GM19452 (cell line): ENCODE measurements around the gene SNX15.
"Not testable (repeated sequence)": the region's sequence is repeated elsewhere in the genome, so short reads cannot be mapped to it uniquely, and the experiment has no call there.

ENCODE experiments used
- ATAC-seq: cut with Tn5 transposase; IDR thresholded peaks from one replicate; pipeline ENCODE4 v1.9.1; 2021; ENCODE audit not compliant: unreplicated experiment

The SNX15 gene

GRCh38 chr11:65014726-65015227 is 12.5 kb upstream of the SNX15 start:
- ATAC-seq, result no peak

GRCh38 chr11:65016705-65017104 is 10.5 kb upstream of the SNX15 start:
- no peak for ATAC-seq

GRCh38 chr11:65017937-65018336 is 9.3 kb upstream of the SNX15 start:
- no peak for ATAC-seq

GRCh38 chr11:65019824-65020223 is 7.4 kb upstream of the SNX15 start:
- ATAC-seq, result no peak

- ATAC-seq, result no peak
Observed at GRCh38 chr11:65021003-65021402, 6.2 kb upstream of the SNX15 start.

GRCh38 chr11:65021509-65021908 is 5.7 kb upstream of the SNX15 start:
- ATAC-seq, result no peak

GRCh38 chr11:65023502-65023901 is 3.7 kb upstream of the SNX15 start:
- ATAC-seq, result not testable (repeated sequence)

GRCh38 chr11:65026810-65027209 is 429 bp upstream of the SNX15 start:
- ATAC-seq, result no peak

- no peak for ATAC-seq
Observed at GRCh38 chr11:65032216-65032615, 5.0 kb downstream of the SNX15 start.

- ATAC-seq, result no peak
Observed at GRCh38 chr11:65034423-65034822, 7.2 kb downstream of the SNX15 start.

- no peak for ATAC-seq
Observed at GRCh38 chr11:65035579-65035978, 8.3 kb downstream of the SNX15 start.

GRCh38 chr11:65036931-65037330 is 9.7 kb downstream of the SNX15 start:
- no peak for ATAC-seq

GRCh38 chr11:65040520-65040846 is 13.2 kb downstream of the SNX15 start:
- ATAC-seq, result no peak

- ATAC-seq, result peak; percentile 90
Observed at GRCh38 chr11:65040847-65041622, 13.8 kb downstream of the SNX15 start, which contains the start of gene SAC3D1. Gene SAC3D1 (plus strand): TSS chr11:65041210. CDS start chr11:65041293, 83 bp downstream.

GRCh38 chr11:65042891-65043290 is 15.7 kb downstream of the SNX15 start:
- ATAC-seq, result no peak

GRCh38 chr11:65043881-65044501 is 16.8 kb downstream of the SNX15 start:
- ATAC-seq, result no peak

GRCh38 chr11:65045061-65045460 is 17.8 kb downstream of the SNX15 start:
- ATAC-seq, result no peak

GRCh38 chr11:65045728-65046127 is 18.5 kb downstream of the SNX15 start:
- no peak for ATAC-seq

GRCh38 chr11:65047581-65048422 is 20.6 kb downstream of the SNX15 start:
- ATAC-seq, result no peak

- no peak for ATAC-seq
Observed at GRCh38 chr11:65051398-65051858, 24.2 kb downstream of the SNX15 start.

GRCh38 chr11:65053827-65054508 is 26.7 kb downstream of the SNX15 start:
- ATAC-seq, result no peak
